Testis (tissue), 3 donors: ENCODE measurements around the gene FBXL20. TPM values are rescaled to one million over a fixed set of nuclear protein-coding genes. Genes with fewer than 3 reads are reported as not detected.
"Not testable (repeated sequence)": the region's sequence is repeated elsewhere in the genome, so short reads cannot be mapped to it uniquely, and the experiment has no call there.

Source experiments
- DNase-seq: peaks from one replicate; pipeline ENCODE4 v3.0.0-alpha.2; 2019
- H3K27ac ChIP-seq, 2 donors: fragments of 200-600 bp; sonication (generic); one replicate each; pipeline ENCODE4 v1.5.1; 2019
- H3K27me3 ChIP-seq: fragments of 200-600 bp; sonication (generic); one replicate; pipeline ENCODE4 v1.5.1; 2019
- H3K36me3 ChIP-seq: fragments of 200-600 bp; sonication (generic); one replicate; pipeline ENCODE4 v1.5.1; 2017; ENCODE audit warnings: low read depth; ENCODE audit errors: missing control alignments
- H3K4me1 ChIP-seq: fragments of 200-600 bp; sonication (generic); one replicate; pipeline ENCODE4 v1.5.1; 2019
- H3K4me3 ChIP-seq, 2 donors: fragments of 200-600 bp; sonication (generic); one replicate each; pipeline ENCODE4 v1.5.1; 2017 to 2019
- H3K9me3 ChIP-seq: fragments of 200-600 bp; sonication (generic); one replicate; pipeline ENCODE4 v1.5.1; 2017
- POLR2A ChIP-seq: fragments of 450-650 bp; IDR thresholded peaks from one replicate; pipeline ENCODE4 v1.6.1; 2017; ENCODE audit warnings: antibody characterized with exemption, mild to moderate bottlenecking, moderate library complexity
- WGBS, 2 donors: methylation state at CpG; one replicate each; pipeline ENCODE4 v1.1.5; 2018; 5-methylcytosine and 5-hydroxymethylcytosine counted together
- intact Hi-C: fragments of 100-400 bp; cut with DNase I; formaldehyde crosslinking; loops from one replicate; pipeline ENCODE4 v1.15.1; 2023; ENCODE audit warnings: low total_unique reads
- polyA plus RNA-seq: library from polyadenylated mRNA; stranded (reverse); fragments of 350-450 nt; fragmentation: Illumina TruSeq; extraction: RNeasy Lipid Tissue Mini Kit (QIAGEN cat#74804); gene quantifications from one replicate; pipeline ENCODE4 v1.2.3, GENCODE V29; 2014; ENCODE audit warnings: low read depth, low replicate concordance; ENCODE audit not compliant: insufficient read depth
- total RNA-seq, 2 donors: library from RNA; depleted of rRNA; stranded (reverse); fragments of >200 nt; gene quantifications; one replicate each; pipeline ENCODE4 v1.2.3, GENCODE V29; 2016
- TF ChIP-seq, protein P1 (sequence below), 3 experiments: fragments of 450-650 bp in 2 of 3; fragments of 200-600 bp in 1 of 3; sonication (generic) in 1 of 3; IDR thresholded peaks; one replicate each; pipeline ENCODE4 v1.5.1; 2016 to 2019; ENCODE audit warnings: antibody characterized with exemption in 3 of 3, mild to moderate bottlenecking in 2 of 3, moderate library complexity in 1 of 3

FBXL20 gene
- total and polyA plus RNA-seq, 3 donors from 2014 or later: 29.7 to 67.5 (median 62.5) TPM

DNA sequence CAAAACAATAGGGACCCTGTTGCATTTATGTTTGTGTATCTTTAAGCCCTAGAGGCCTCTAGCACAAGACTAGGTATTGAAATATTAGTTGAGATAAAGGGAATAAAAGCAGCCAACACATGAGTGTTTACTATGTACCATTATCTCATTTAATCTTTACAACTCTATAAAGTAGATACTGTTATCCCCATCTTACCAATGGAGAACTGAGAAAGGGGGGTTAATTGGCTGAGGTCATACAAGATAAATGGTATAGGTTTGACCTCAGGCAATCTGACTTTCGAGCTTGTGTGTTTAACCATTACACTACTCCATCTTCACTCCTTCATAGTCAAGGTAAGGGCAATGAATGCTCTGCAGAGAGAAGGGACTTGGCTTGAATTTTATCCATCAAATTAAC lies 149.4 kb downstream of the FBXL20 start:
- TF ChIP-seq, protein P1, sequence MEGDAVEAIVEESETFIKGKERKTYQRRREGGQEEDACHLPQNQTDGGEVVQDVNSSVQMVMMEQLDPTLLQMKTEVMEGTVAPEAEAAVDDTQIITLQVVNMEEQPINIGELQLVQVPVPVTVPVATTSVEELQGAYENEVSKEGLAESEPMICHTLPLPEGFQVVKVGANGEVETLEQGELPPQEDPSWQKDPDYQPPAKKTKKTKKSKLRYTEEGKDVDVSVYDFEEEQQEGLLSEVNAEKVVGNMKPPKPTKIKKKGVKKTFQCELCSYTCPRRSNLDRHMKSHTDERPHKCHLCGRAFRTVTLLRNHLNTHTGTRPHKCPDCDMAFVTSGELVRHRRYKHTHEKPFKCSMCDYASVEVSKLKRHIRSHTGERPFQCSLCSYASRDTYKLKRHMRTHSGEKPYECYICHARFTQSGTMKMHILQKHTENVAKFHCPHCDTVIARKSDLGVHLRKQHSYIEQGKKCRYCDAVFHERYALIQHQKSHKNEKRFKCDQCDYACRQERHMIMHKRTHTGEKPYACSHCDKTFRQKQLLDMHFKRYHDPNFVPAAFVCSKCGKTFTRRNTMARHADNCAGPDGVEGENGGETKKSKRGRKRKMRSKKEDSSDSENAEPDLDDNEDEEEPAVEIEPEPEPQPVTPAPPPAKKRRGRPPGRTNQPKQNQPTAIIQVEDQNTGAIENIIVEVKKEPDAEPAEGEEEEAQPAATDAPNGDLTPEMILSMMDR (IDR thresholded peaks at IDR 0.05): no peak
- no peak for TF ChIP-seq POLR2A
- 70 to 72% methylated on average over 1 of the region's 1 CpG for WGBS, 2 donors
- no peak overlapping the region for H3K27ac ChIP-seq
- DNase-seq: no peak
- intact Hi-C loops: no loop called here
- no peaks in the 10 kb centered on the region for H3K4me1 ChIP-seq
- H3K9me3 ChIP-seq: no peaks in the 10 kb centered on the region
- H3K4me3 ChIP-seq: no peak overlapping the region
- no peaks in the 10 kb centered on the region for H3K36me3 ChIP-seq
- no peaks in the 10 kb centered on the region for H3K27me3 ChIP-seq

DNA sequence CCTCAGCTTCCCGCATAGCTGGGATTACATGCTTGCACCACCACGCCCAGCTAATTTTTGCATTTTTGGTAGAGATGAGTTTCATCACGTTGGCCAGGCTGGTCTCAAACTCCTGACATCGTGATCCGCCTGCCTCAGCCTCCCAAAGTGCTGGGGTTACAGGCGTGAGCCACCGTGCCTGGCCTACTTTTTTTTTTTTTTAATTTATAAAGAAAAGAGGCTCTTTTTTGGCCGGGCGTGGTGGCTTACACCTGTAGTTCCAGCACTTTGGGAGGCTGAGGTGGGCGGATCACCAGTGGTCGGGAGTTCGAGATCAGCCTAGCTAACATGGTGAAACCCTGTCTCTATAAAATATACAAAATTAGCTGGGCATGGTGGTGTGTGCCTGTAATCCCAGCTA lies 151.3 kb downstream of the FBXL20 start:
- intact Hi-C loops, H3K27ac ChIP-seq, H3K4me3 ChIP-seq, H3K27me3 ChIP-seq, DNase-seq, H3K4me1 ChIP-seq, H3K9me3 ChIP-seq, H3K36me3 ChIP-seq: not testable (repeated sequence)
- WGBS, 2 donors: 96 to 97% methylated on average over 12 of the region's 12 CpGs

DNA sequence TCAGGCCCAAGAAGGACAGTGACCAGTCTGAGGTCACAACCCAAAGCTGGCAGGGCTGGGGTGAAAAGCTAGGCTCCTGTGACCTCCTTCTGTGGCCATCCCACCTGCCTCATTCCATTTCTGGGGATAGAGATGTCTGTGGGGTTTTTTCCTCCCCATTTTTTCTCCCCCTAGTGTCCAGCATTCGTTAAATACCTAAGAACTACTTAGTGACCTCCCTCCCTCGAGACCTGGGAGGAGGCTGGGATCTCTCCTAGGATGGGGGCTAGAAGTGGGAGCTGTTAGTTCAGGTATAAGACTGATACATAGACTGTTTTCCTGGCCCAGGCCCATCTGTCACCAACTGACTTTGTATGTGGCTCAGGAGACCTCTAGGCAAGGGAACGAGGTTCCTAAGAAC lies 155.2 kb downstream of the FBXL20 start:
- DNase-seq: no peak
- Histone ChIP-seq H3K4me3 (no peak overlapping the region), H3K36me3 (no peaks in the 10 kb centered on the region), H3K4me1 (no peaks in the 10 kb centered on the region), H3K9me3 (no peaks in the 10 kb centered on the region), H3K27me3 (no peaks in the 10 kb centered on the region), H3K27ac (no peak overlapping the region)
- no peak for TF ChIP-seq POLR2A
- TF ChIP-seq, protein P1 (IDR thresholded peaks at IDR 0.05): no peak
- intact Hi-C loops: no loop called here
- 57 to 61% methylated on average over 3 of the region's 3 CpGs for WGBS, 2 donors

DNA sequence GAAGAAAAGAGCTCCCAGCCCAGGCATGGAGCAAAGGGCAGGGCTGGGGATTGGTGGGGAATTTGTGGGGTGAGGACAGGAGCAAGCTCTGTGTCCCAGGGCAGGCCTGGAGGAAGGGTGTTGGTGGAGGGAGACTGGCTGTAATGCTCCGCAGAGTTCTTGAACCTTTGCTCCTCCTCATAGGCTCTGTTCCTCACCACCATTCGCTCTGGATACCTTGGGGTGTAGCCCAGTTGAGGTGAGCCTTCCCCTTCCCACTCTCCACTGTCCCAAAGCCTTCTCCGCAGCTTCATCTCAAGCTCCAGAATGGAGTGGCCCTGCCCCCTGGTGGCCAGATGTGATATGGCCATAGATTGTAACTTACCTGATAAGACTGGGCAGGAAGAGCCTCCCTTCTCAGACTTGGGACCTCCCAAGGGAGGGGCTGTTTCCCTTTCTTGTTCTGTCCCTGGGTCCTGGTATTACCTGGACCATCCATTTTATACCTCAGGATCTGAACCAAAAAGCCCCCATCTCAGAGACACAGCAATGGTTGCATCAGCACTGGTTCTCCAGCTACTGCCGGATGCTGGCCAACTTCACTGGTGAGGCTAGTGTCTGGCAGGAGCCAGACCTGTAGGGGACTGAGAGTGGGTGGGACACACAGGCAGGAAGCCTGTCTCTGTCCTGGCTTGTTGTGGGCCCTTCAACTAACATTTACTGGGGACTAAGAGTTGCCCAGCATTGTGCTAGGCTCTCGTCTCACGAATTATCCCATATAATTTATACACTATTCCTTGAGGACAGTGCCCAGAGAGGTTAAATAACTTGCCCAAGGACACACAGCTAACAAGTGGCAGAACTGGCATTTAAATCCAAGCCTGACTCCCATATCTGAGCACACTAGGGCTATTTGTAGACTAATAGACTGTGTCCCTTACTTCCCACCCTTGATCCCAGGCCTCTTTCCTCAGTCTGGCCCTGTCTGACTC lies 156.5 kb downstream of the FBXL20 start:
- Histone ChIP-seq H3K4me1 (no peaks in the 10 kb centered on the region), H3K9me3 (no peaks in the 10 kb centered on the region), H3K36me3 (no peaks in the 10 kb centered on the region), H3K4me3 (no peak overlapping the region), H3K27me3 (no peaks in the 10 kb centered on the region), H3K27ac (no peak overlapping the region)
- peak; percentile 94 for DNase-seq
- intact Hi-C loops: no loop called here
- TF ChIP-seq, protein P1 (IDR thresholded peaks at IDR 0.05): peak; percentile 89 to 99 (median 93)
- no peak for TF ChIP-seq POLR2A
- WGBS, 2 donors: 44 to 60% methylated on average over 5 to 6 of the region's 6 CpGs

DNA sequence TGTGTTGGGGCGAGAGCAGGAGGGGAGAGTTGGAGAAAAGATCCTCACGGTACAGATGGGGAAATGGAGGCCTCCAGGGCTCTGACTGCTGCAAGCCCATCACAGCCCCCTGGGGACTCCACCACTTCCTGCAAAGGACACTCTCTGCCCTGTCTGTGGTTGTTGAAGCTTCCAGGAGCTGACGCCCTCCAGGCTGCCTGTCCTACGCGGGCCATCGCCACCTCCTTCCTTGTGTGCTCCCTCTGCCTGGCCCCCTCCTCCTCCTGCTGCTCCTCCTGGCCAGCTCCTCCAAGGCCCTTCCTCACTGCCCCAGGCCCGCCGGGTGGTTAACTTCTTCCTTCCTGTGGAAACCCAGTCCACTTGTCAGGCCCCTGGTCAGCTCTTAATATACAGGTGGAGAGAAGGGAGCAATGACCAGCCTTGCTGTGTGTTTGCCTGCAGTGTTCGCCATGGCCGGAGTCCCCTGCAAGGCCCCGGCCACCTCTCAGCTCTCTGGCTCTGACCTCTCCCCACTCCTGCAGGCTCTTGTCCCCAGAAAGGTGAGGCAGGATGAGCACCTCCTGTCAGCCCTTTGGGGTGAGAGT lies 157.3 kb downstream of the FBXL20 start:
- Histone ChIP-seq H3K4me3 (no peak overlapping the region), H3K4me1 (no peaks in the 10 kb centered on the region), H3K9me3 (no peaks in the 10 kb centered on the region), H3K27ac (no peak overlapping the region), H3K36me3 (no peaks in the 10 kb centered on the region), H3K27me3 (no peaks in the 10 kb centered on the region)
- DNase-seq: no peak
- intact Hi-C loops: no loop called here
- WGBS, 2 donors: 42 to 55% methylated on average over 8 to 11 of the region's 11 CpGs
- TF ChIP-seq, protein P1 (IDR thresholded peaks at IDR 0.05): no peak
- TF ChIP-seq POLR2A: no peak
